GM19025 (cell line): ENCODE results near the gene LAMA5.

Source experiments
- ATAC-seq: cut with Tn5 transposase; IDR thresholded peaks from one replicate; pipeline ENCODE4 v1.9.1; 2021; ENCODE audit warnings: mild to moderate bottlenecking, low read depth, moderate library complexity; ENCODE audit not compliant: unreplicated experiment

Gene LAMA5

GRCh38 chr20:62277253-62277652, 89.9 kb downstream of the LAMA5 start:
- ATAC-seq = no peak

- no peak for ATAC-seq
Measured at GRCh38 chr20:62276439-62276838, 90.7 kb downstream of the LAMA5 start.

- no peak for ATAC-seq
Measured at GRCh38 chr20:62275219-62275618, 91.9 kb downstream of the LAMA5 start.

GRCh38 chr20:62274332-62274950, 92.7 kb downstream of the LAMA5 start:
- ATAC-seq = no peak

GRCh38 chr20:62273416-62273815, 93.7 kb downstream of the LAMA5 start:
- ATAC-seq = no peak

GRCh38 chr20:62272200-62272599, 94.9 kb downstream of the LAMA5 start:
- no peak for ATAC-seq

- ATAC-seq = no peak
Measured at GRCh38 chr20:62269871-62270270, 97.2 kb downstream of the LAMA5 start.

GRCh38 chr20:62269378-62269777, 97.7 kb downstream of the LAMA5 start:
- ATAC-seq = no peak

GRCh38 chr20:62268228-62268900, 98.7 kb downstream of the LAMA5 start:
- no peak for ATAC-seq

- no peak for ATAC-seq
Measured at GRCh38 chr20:62267543-62267942, 99.6 kb downstream of the LAMA5 start.

GRCh38 chr20:62266851-62267250, 100.3 kb downstream of the LAMA5 start:
- ATAC-seq = no peak

GRCh38 chr20:62266340-62266739, 100.8 kb downstream of the LAMA5 start:
- no peak for ATAC-seq

- ATAC-seq = no peak
Measured at GRCh38 chr20:62265365-62265764, 101.7 kb downstream of the LAMA5 start.

- no peak for ATAC-seq
Measured at GRCh38 chr20:62263396-62263795, 103.7 kb downstream of the LAMA5 start.

GRCh38 chr20:62262064-62262463, 105.0 kb downstream of the LAMA5 start:
- no peak for ATAC-seq

GRCh38 chr20:62259294-62259565, 107.9 kb downstream of the LAMA5 start:
- no peak for ATAC-seq
